CD4-positive, alpha-beta T cell (primary cell): ENCODE measurements around the gene ACTR3. TPM values are rescaled to one million over a fixed set of nuclear protein-coding genes. Genes with fewer than 3 reads are reported as not detected.

Experiments used
- ATAC-seq: fragments of 200-7000 bp; cut with Tn5 transposase; one replicate; pipeline ENCODE4 v1.10.0; 2022; ENCODE audit warnings: mild to moderate bottlenecking; ENCODE audit not compliant: poor library complexity
- CTCF ChIA-PET: fragments of 350-600 bp; sonication (Branson Sonifier 250); formaldehyde crosslinking; loops from one replicate; lab custom pipeline; 2021; ENCODE audit warnings: antibody characterized with exemption, inconsistent platforms; lab: Charles Lee
- POLR2A ChIA-PET: fragments of 350-600 bp; sonication (Branson Sonifier 250); formaldehyde crosslinking; loops from one replicate; lab custom pipeline; 2021; ENCODE audit warnings: antibody characterized with exemption, inconsistent platforms; lab: Charles Lee
- DNase-seq, 14 experiments: peaks; one replicate each; pipeline ENCODE4 v3.0.0-alpha.2; 2013 to 2020; ENCODE audit warnings: mixed read lengths in 2 of 14
- H3K27ac ChIP-seq, 2 donors: one replicate each; pipeline versions ENCODE4 v1.5.1 to v1.7.0; 2013; ENCODE audit warnings: low read length in 2 of 2, low read depth in 1 of 2, mild to moderate bottlenecking in 1 of 2
- H3K27me3 ChIP-seq, 2 experiments: 1 replicate in 1 of 2; 2 replicates in 1 of 2; pipeline versions ENCODE4 v1.6.1 to v1.7.0; 2013; ENCODE audit warnings: low read length in 2 of 2, control low read depth in 1 of 2, mild to moderate bottlenecking in 1 of 2, moderate library complexity in 1 of 2; ENCODE audit not compliant: insufficient read depth in 2 of 2, control insufficient read depth in 1 of 2
- H3K36me3 ChIP-seq: one replicate; pipeline ENCODE4 v1.6.1; 2013; ENCODE audit warnings: low read length, control low read depth; ENCODE audit not compliant: insufficient read depth
- H3K4me1 ChIP-seq: one replicate; pipeline ENCODE4 v1.6.1; 2013; ENCODE audit warnings: low read length, control low read depth; ENCODE audit not compliant: insufficient read depth
- H3K4me3 ChIP-seq: one replicate; pipeline ENCODE4 v1.5.1; 2013; ENCODE audit warnings: mild to moderate bottlenecking, low read length, moderate library complexity
- H3K9me3 ChIP-seq, 2 experiments: 1 replicate in 1 of 2; 2 replicates in 1 of 2; pipeline versions ENCODE4 v1.6.1 to v1.7.0; 2013; ENCODE audit warnings: low read length in 2 of 2, mild to moderate bottlenecking in 2 of 2, control low read depth in 1 of 2, moderate library complexity in 1 of 2; ENCODE audit not compliant: control insufficient read depth in 1 of 2, insufficient read depth in 1 of 2
- H3K27ac Mint-ChIP-seq: one replicate; pipeline ENCODE4 v1.8.0; 2020; ENCODE audit warnings: mixed read lengths
- H3K27me3 Mint-ChIP-seq: one replicate; pipeline ENCODE4 v1.8.0; 2021; ENCODE audit warnings: mixed read lengths
- H3K36me3 Mint-ChIP-seq: one replicate; pipeline ENCODE4 v1.8.0; 2021; ENCODE audit warnings: low read depth, mixed read lengths
- H3K4me1 Mint-ChIP-seq: one replicate; pipeline ENCODE4 v1.8.0; 2021; ENCODE audit warnings: low read depth, mixed read lengths
- H3K4me3 Mint-ChIP-seq: one replicate; pipeline ENCODE4 v1.8.0; 2020; ENCODE audit warnings: mild to moderate bottlenecking, mixed read lengths
- H3K9me3 Mint-ChIP-seq: one replicate; pipeline ENCODE4 v1.8.0; 2020; ENCODE audit warnings: mixed read lengths
- intact Hi-C, 2 experiments: fragments of 100-400 bp; cut with DNase I in 1 of 2; cut with micrococcal nuclease in 1 of 2; formaldehyde crosslinking; loops; one replicate each; pipeline versions ENCODE4 v1.15.1 to v1.9.0; 2023 to 2025; cut with DNase I, micrococcal nuclease
- total RNA-seq, 174 experiments: library from RNA in 2 of 174; stranded (reverse) in 2 of 174; gene quantifications; one replicate each; pipeline ENCODE4 v1.2.3 and lab custom pipeline; 2021 to 2026
- TF ChIP-seq, protein P1 (sequence below): fragments of 200-600 bp; IDR thresholded peaks from one replicate; pipeline ENCODE4 v1.8.0; 2022; ENCODE audit warnings: antibody characterized with exemption, mild to moderate bottlenecking

The ACTR3 gene
- total RNA-seq, 2 experiments from 2014 or later: 118 to 123 TPM

DNA sequence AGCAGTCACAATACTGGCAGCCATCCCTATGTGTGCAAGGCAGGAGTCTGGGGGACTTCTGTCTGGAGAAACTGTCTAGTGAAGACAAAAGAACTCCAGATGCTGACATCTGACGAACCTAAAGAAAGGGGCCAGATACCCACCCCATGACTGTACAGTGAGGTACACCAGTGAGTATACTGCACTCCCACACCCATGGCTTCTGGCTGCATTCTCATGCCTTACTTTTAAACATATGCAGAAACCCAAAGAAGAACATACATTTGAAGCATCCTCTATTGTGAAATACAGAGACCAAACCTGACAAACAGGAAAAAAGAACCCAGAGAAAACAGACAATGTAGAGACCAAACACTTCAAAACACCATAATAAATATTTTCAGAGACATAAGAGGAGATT, 102.2 kb downstream of the ACTR3 start:
- H3K4me3 ChIP-seq: no peak overlapping the region
- DNase-seq: no peak
- H3K4me1 Mint-ChIP-seq: no peaks in the 10 kb centered on the region
- no peaks in the 10 kb centered on the region for H3K36me3 ChIP-seq
- H3K27me3 ChIP-seq: no peaks in the 10 kb centered on the region
- TF ChIP-seq, protein P1, sequence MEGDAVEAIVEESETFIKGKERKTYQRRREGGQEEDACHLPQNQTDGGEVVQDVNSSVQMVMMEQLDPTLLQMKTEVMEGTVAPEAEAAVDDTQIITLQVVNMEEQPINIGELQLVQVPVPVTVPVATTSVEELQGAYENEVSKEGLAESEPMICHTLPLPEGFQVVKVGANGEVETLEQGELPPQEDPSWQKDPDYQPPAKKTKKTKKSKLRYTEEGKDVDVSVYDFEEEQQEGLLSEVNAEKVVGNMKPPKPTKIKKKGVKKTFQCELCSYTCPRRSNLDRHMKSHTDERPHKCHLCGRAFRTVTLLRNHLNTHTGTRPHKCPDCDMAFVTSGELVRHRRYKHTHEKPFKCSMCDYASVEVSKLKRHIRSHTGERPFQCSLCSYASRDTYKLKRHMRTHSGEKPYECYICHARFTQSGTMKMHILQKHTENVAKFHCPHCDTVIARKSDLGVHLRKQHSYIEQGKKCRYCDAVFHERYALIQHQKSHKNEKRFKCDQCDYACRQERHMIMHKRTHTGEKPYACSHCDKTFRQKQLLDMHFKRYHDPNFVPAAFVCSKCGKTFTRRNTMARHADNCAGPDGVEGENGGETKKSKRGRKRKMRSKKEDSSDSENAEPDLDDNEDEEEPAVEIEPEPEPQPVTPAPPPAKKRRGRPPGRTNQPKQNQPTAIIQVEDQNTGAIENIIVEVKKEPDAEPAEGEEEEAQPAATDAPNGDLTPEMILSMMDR: no peak
- no peaks in the 10 kb centered on the region for H3K9me3 ChIP-seq
- H3K4me1 ChIP-seq: no peaks in the 10 kb centered on the region
- peaks cover 5% of the 10 kb centered on the region for H3K9me3 Mint-ChIP-seq
- H3K4me3 Mint-ChIP-seq: no peak overlapping the region
- ChIA-PET CTCF (no interaction called here), POLR2A (no interaction called here)
- H3K27ac Mint-ChIP-seq: no peak overlapping the region
- no peaks in the 10 kb centered on the region for H3K36me3 Mint-ChIP-seq
- H3K27me3 Mint-ChIP-seq: peaks cover 20% of the 10 kb centered on the region
- ATAC-seq: no peak
- intact Hi-C loops: no loop called here
- no peak overlapping the region for H3K27ac ChIP-seq

GRCh38 chr2:113996671-113997594, 107.0 kb downstream of the ACTR3 start:
- Histone ChIP-seq H3K4me3 (no peak overlapping the region), H3K36me3 (no peaks in the 10 kb centered on the region), H3K27ac (no peak overlapping the region), H3K27me3 (no peaks in the 10 kb centered on the region), H3K9me3 (no peaks in the 10 kb centered on the region), H3K4me1 (no peaks in the 10 kb centered on the region)
- ATAC-seq (no peak), DNase-seq (no peak)
- Mint-ChIP-seq H3K27ac (no peak overlapping the region), H3K36me3 (no peaks in the 10 kb centered on the region), H3K4me1 (no peaks in the 10 kb centered on the region), H3K4me3 (no peak overlapping the region), H3K9me3 (peaks cover 5% of the 10 kb centered on the region), H3K27me3 (peaks cover 8% of the 10 kb centered on the region)
- TF ChIP-seq, protein P1: no peak
- ChIA-PET POLR2A (no interaction called here), CTCF (no interaction called here)
- intact Hi-C loops: no loop called here

- no peaks in the 10 kb centered on the region for H3K27me3 ChIP-seq
- Mint-ChIP-seq H3K4me3 (no peak overlapping the region), H3K4me1 (no peaks in the 10 kb centered on the region), H3K27me3 (peaks cover 21% of the 10 kb centered on the region), H3K9me3 (no peaks in the 10 kb centered on the region), H3K27ac (no peak overlapping the region), H3K36me3 (no peaks in the 10 kb centered on the region)
- no peak for ATAC-seq
- no peak overlapping the region for H3K27ac ChIP-seq
- H3K4me3 ChIP-seq: no peak overlapping the region
- H3K9me3 ChIP-seq: no peaks in the 10 kb centered on the region
- no peaks in the 10 kb centered on the region for H3K36me3 ChIP-seq
- TF ChIP-seq, protein P1: no peak
- no peak for DNase-seq
- intact Hi-C loops: no loop called here
- ChIA-PET POLR2A (no interaction called here), CTCF (no interaction called here)
- no peaks in the 10 kb centered on the region for H3K4me1 ChIP-seq
These were observed 111.3 kb downstream of the ACTR3 start for GRCh38 chr2:114001152-114001551.
